Nephron progenitor cell (in vitro differentiated cells): ENCODE results near the gene FAAH.

Experiments
- DNase-seq: peaks from one replicate; pipeline ENCODE4 v3.0.0; 2021
- H3K27ac Mint-ChIP-seq: 2 replicates; pipeline ENCODE4 v1.8.0; 2021; ENCODE audit warnings: mild to moderate bottlenecking, moderate library complexity, mixed read lengths
- H3K27me3 Mint-ChIP-seq: 2 replicates; pipeline ENCODE4 v1.8.0; 2021; ENCODE audit warnings: mild to moderate bottlenecking, low read depth, mixed read lengths; ENCODE audit not compliant: poor library complexity
- H3K36me3 Mint-ChIP-seq: 2 replicates; pipeline ENCODE4 v1.8.0; 2021; ENCODE audit warnings: low read depth, mixed read lengths
- H3K4me1 Mint-ChIP-seq: 2 replicates; pipeline ENCODE4 v1.8.0; 2021; ENCODE audit warnings: mixed read lengths
- H3K4me3 Mint-ChIP-seq: 2 replicates; pipeline ENCODE4 v1.8.0; 2021; ENCODE audit warnings: mild to moderate bottlenecking, moderate library complexity, mixed read lengths
- H3K9me3 Mint-ChIP-seq: 2 replicates; pipeline ENCODE4 v1.8.0; 2021; ENCODE audit warnings: mild to moderate bottlenecking, moderate library complexity, mixed read lengths
- TF ChIP-seq, protein P1 (sequence below): fragments of 200-600 bp; sonication (generic); IDR thresholded peaks from 2 replicates; pipeline ENCODE4 v1.5.0; 2021; ENCODE audit warnings: antibody characterized with exemption

Gene FAAH

DNA sequence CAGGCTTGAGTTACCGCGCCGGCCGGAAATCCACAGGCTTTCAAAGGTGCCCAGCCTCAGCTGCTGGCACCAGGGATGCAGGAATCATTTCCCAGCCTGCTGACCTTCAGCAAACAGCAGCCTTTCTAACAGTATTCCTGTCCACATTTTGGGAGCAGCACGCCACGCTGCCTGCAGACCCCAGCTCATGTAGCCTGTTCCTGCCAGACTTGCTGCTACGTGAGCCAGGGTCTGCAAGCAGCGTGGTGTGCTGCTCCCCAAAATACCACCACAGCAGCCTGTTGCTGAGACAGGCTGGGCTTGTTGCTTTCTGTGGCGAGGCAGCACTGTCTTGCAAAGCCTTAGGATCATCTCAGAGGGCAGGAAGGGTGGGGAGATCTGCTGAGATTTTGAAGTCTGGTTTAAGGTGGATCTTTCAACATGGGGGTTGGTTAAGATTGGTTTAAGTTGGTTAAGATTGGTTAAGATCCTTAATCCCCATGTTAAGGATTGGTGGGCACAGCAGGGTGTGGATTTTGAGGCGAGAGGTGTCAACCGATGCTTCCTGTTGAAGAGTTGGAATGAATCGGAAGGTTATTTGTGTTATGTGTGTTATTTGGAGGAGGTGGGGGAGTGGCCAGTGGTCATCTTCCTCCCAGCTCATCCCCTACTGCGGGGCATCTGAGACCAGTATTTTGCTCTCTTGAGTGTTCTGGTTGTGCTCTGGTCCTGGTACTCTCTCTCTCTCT, 12.9 kb downstream of the FAAH start:
- Mint-ChIP-seq H3K4me1 (peaks cover 24% of the 10 kb centered on the region), H3K27ac (no peak overlapping the region)

DNA sequence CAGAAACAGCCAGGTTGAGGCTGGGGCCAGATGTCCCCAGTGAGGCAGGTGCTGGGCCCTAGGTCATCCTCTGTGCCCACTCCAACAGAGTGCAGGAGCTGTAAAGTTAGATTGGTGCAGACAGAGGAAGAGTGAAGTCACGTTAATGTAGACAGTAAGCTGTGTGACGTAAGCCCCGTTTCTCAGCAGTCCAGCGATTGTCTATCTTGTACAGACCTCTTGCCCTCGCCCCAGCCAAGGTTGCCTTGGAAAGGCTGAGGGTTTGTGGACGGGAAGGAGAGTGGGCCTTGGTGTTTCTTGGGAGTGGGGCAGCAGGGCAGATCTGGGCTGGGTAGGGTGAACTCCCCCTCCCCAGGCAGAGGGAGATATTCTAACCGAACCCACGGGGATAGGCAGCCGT, 13.5 kb downstream of the FAAH start:
- Mint-ChIP-seq H3K4me3 (peak overlapping the region; percentile 48), H3K9me3 (no peaks in the 10 kb centered on the region), H3K4me1 (peaks cover 30% of the 10 kb centered on the region), H3K36me3 (no peaks in the 10 kb centered on the region), H3K27me3 (peaks cover 13% of the 10 kb centered on the region), H3K27ac (no peak overlapping the region)
- DNase-seq = no peak
- TF ChIP-seq, protein P1, sequence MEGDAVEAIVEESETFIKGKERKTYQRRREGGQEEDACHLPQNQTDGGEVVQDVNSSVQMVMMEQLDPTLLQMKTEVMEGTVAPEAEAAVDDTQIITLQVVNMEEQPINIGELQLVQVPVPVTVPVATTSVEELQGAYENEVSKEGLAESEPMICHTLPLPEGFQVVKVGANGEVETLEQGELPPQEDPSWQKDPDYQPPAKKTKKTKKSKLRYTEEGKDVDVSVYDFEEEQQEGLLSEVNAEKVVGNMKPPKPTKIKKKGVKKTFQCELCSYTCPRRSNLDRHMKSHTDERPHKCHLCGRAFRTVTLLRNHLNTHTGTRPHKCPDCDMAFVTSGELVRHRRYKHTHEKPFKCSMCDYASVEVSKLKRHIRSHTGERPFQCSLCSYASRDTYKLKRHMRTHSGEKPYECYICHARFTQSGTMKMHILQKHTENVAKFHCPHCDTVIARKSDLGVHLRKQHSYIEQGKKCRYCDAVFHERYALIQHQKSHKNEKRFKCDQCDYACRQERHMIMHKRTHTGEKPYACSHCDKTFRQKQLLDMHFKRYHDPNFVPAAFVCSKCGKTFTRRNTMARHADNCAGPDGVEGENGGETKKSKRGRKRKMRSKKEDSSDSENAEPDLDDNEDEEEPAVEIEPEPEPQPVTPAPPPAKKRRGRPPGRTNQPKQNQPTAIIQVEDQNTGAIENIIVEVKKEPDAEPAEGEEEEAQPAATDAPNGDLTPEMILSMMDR = no peak

More for the DNA sequence above, 12.9 kb downstream of the FAAH start:
- peak overlapping the region; percentile 48 for H3K4me3 Mint-ChIP-seq
- TF ChIP-seq, protein P1 = no peak
- no peaks in the 10 kb centered on the region for H3K36me3 Mint-ChIP-seq
- DNase-seq = peak; percentile 25
- H3K27me3 Mint-ChIP-seq = peaks cover 17% of the 10 kb centered on the region
- no peaks in the 10 kb centered on the region for H3K9me3 Mint-ChIP-seq

DNA sequence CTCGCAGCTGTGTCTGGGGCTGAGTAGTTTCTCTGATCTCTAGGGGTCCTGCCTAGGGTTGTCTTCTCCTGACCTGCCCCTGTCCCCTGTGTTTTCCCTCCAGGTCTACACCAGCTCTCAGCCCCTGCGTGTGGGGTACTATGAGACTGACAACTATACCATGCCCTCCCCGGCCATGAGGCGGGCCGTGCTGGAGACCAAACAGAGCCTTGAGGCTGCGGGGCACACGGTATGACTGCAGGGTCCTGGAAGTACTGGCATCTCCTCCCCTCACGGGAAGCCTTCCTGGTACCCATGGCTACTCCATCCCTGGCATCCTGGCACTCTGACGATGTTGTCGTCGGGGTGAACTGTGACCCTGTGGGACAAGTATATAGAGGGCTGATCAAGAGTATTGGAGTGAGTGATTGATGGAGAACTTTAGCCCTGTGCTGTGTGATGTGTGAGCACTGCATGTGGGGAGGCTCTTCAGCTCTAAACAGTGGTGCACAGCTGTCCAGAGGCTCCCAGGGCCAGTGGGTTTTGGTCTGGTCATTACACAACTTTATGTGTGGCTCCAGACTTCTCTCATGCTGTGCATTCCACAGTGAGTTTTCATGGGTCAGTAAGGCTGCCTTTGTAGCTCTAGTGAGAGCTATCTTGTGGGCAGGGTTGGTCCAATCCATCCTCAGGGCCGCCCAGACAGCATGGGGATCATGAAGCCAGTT, 14.4 kb downstream of the FAAH start:
- Mint-ChIP-seq H3K4me3 (no peak overlapping the region), H3K9me3 (no peaks in the 10 kb centered on the region), H3K4me1 (peaks cover 36% of the 10 kb centered on the region), H3K27me3 (peaks cover 12% of the 10 kb centered on the region), H3K36me3 (no peaks in the 10 kb centered on the region), H3K27ac (peak overlapping the region; percentile 39)
- no peak for DNase-seq
- TF ChIP-seq, protein P1 = no peak

DNA sequence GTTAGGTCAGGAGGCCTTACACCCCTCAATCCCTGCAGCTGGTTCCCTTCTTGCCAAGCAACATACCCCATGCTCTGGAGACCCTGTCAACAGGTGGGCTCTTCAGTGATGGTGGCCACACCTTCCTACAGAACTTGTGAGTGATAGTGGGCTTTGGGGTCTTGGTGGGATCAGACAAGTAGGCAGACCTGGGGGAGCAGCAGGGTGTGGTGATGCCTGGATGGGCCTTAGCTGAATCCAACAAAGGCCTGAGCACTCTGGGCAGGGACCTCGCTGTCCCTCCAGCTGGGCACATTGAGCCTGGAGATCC, 14.9 kb downstream of the FAAH start:
- TF ChIP-seq, protein P1 = no peak
- Mint-ChIP-seq H3K4me1 (peaks cover 38% of the 10 kb centered on the region), H3K27me3 (peaks cover 9% of the 10 kb centered on the region), H3K27ac (no peak overlapping the region), H3K36me3 (no peaks in the 10 kb centered on the region), H3K4me3 (no peak overlapping the region), H3K9me3 (no peaks in the 10 kb centered on the region)
- DNase-seq = no peak

DNA sequence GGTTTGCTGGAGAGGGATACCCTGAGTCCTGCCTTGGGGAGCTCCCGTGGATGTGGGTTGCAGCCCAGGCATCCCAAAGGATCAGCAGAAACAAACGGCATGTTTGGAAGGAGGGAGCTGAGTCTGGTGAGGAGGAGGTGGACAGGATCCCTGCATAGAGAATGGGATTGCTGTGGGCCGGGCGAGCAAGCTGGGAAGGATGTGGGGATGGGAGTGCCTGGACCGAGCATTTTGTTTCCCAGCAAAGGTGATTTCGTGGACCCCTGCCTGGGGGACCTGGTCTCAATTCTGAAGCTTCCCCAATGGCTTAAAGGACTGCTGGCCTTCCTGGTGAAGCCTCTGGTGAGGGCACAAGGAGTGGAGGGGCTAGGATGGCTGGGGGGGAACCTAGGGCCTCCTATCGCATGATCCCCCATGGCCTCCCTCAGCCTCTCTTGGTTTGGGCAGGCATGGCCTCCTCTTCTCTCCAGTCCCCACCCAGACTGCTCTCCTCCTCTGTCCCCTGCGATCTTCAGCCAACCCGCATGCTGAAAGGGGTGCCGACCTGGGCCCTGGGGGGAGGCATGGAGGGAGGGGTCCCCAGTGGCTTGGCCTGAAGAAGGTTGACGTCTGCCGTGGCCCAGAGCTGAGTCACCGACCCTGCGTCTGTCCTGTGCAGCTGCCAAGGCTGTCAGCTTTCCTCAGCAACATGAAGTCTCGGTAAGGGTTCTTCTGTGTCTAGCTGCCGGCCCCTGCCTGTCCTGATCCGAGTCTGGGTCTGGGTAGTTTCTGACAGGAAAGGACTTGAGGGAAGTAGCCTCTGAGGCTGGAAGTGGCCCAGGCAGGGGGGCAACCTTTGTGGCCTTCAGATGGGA, 16.3 kb downstream of the FAAH start:
- peaks cover 39% of the 10 kb centered on the region for H3K4me1 Mint-ChIP-seq
- H3K36me3 Mint-ChIP-seq = no peaks in the 10 kb centered on the region
- no peak overlapping the region for H3K4me3 Mint-ChIP-seq
- DNase-seq = no peak
- TF ChIP-seq, protein P1 = no peak
- H3K27ac Mint-ChIP-seq = no peak overlapping the region
- H3K9me3 Mint-ChIP-seq = no peaks in the 10 kb centered on the region
- H3K27me3 Mint-ChIP-seq = peaks cover 15% of the 10 kb centered on the region
